ENCODE data around the gene SLC38A1. TPM values are rescaled to one million over a fixed set of nuclear protein-coding genes. Genes with fewer than 3 reads are reported as not detected.

The SLC38A1 gene
- total and polyA plus RNA-seq, 2 experiments from 2014 or later = 79.9 to 92.0 TPM

DNA sequence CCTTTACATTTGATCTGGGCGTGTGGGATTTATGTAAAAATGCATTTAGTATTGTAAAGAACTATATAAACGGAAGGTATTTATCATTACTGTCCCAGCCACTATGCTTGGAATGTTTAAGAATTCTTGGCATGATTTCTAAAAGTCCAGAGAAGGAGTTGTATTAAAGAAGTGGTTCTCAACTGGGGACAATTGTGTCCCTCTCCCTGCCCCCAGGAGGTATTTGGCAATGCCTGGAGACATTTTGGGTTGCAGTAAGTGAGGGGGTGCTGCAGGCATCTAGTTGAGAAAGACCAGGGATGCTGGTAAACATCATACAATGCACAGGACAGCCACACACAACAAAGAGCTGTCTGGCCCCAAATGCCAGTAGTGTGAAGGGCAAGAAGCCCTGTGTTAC lies 7.2 kb downstream of the SLC38A1 start:
- TF ChIP-seq EZH2phosphoT487 (IDR thresholded peaks at IDR 0.05; ENCODE audit: insufficient read depth, low read depth) = no peak
- TF ChIP-seq EZH2 (IDR thresholded peaks at IDR 0.05; ENCODE audit: insufficient read depth, poor library complexity, severe bottlenecking) = no peak
- H3K36me3 ChIP-seq (ENCODE audit: low read depth) = no peaks in the 10 kb centered on the region
- no peak overlapping the region for H3K4me2 ChIP-seq (ENCODE audit: unreplicated experiment)
- H3K9ac ChIP-seq = no peak overlapping the region
- no peaks in the 10 kb centered on the region for H3K9me2 ChIP-seq (ENCODE audit: insufficient read depth)
- no peak overlapping the region for H2AFZ ChIP-seq
- WGBS, 2 experiments (ENCODE audit: low coverage in 1 of 2, low lambda C conversion rate in 2 of 2, missing lambda C conversion rate in 2 of 2) = 94 to 97% methylated on average over 2 of the region's 2 CpGs
- H3F3A ChIP-seq (ENCODE audit: insufficient read depth) = peaks cover 37% of the 10 kb centered on the region; the same call in 1 of the 2 replicates
- H3K4me3 ChIP-seq = no peak overlapping the region
- peak; percentile 2 for DNase-seq
- H3K27me3 ChIP-seq (replicated peaks; ENCODE audit: insufficient read depth) = no peaks in the 10 kb centered on the region
- in situ Hi-C loops (cut with MboI) = no loop called here
- H3K4me1 ChIP-seq (ENCODE audit: insufficient read depth) = peaks cover 68% of the 10 kb centered on the region
- H4K20me1 ChIP-seq (ENCODE audit: insufficient read depth) = peaks cover 13% of the 10 kb centered on the region; the same call in 1 of the 2 replicates
- no peak overlapping the region for H3K27ac ChIP-seq
- peaks cover 100% of the 10 kb centered on the region for H3K79me2 ChIP-seq (ENCODE audit: insufficient read depth)
- no peaks in the 10 kb centered on the region for H3K9me3 ChIP-seq (ENCODE audit: low read depth)

DNA sequence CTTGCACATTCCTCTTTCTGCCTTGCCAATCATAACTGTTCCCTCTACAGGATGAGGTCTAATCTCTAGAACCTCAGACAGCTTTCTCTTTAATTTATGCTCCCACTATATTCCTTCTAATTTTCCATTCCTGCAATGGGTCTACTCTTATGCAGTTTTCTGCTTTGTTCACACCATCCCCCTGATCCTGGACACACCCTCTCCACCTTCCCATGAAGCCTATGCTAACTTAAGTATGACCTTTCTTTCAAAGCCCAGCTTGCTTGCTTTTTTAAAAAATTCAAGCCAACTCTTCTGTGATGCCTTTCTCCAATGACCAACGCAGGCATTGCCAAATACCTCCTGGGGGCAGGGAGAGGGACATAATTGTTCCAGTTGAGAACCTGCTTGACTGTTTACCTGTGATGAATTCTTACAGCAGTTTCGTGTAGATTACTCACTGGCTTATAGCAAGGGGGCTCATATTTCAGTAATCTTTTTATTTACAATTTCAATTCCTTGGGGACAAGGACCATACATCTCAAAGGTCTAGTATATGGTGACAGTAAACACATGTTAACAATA lies 7.8 kb downstream of the SLC38A1 start:
- Histone ChIP-seq H3K9ac (no peak overlapping the region), H3K4me3 (no peak overlapping the region), H4K20me1 (ENCODE audit: insufficient read depth) (peaks cover 13% of the 10 kb centered on the region; the same call in 1 of the 2 replicates), H3F3A (ENCODE audit: insufficient read depth) (peaks cover 37% of the 10 kb centered on the region; the same call in 1 of the 2 replicates), H3K79me2 (ENCODE audit: insufficient read depth) (peaks cover 100% of the 10 kb centered on the region), H3K4me2 (ENCODE audit: unreplicated experiment) (peak overlapping the region; percentile 48), H3K9me3 (ENCODE audit: low read depth) (no peaks in the 10 kb centered on the region), H3K9me2 (ENCODE audit: insufficient read depth) (no peaks in the 10 kb centered on the region), H3K36me3 (ENCODE audit: low read depth) (no peaks in the 10 kb centered on the region), H3K27ac (peak overlapping the region; percentile 40; the same call in 1 of the 2 replicates), H3K4me1 (ENCODE audit: insufficient read depth) (peaks cover 61% of the 10 kb centered on the region), H2AFZ (no peak overlapping the region), H3K27me3 (replicated peaks; ENCODE audit: insufficient read depth) (no peaks in the 10 kb centered on the region)
- no peak for TF ChIP-seq EZH2 (IDR thresholded peaks at IDR 0.05; ENCODE audit: insufficient read depth, poor library complexity, severe bottlenecking)
- no peak for TF ChIP-seq EZH2phosphoT487 (IDR thresholded peaks at IDR 0.05; ENCODE audit: insufficient read depth, low read depth)
- 93 to 94% methylated on average over 2 of the region's 2 CpGs for WGBS, 2 experiments (ENCODE audit: low coverage in 1 of 2, low lambda C conversion rate in 2 of 2, missing lambda C conversion rate in 2 of 2)
- peak; percentile 1 for DNase-seq
- in situ Hi-C loops (cut with MboI) = no loop called here

DNA sequence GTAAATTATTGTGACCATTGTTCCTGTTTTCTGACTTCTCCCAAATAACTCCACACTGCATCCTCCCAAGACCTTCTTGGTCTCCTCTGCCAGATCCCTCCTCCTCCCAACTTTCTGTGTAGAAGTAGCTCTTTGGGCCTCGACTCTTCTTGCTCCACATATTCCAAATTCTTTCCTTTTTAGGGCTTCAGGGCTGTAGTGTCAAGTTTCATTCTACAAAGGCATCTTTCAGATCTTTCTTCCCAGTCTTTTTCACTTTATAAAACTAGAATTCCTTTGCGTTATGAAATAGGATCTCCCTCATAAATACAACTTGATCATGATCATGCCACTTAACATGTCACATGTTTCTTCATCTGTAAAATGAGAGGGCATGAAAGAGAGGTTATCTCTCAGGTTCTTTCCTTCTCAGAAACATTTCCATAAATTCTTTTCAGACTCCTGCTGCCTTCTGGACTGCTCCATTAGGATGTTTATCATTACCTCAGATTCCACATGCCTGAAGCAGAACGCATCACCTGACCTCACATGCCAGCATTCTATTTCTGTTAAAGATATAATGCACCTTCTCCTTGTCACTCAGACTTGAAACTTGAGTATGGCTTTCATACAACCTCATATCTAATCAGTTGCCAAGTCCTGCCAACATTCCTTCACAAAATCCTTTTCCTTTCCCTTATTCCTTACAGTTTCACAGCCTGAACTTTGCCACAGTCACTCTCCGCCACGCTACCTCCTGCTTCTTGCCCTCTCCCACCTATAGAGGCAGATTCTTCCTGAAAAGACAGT lies 8.5 kb downstream of the SLC38A1 start:
- H3K4me3 ChIP-seq = peak overlapping the region; percentile 8; the same call in 1 of the 2 replicates
- H3K4me1 ChIP-seq (ENCODE audit: insufficient read depth) = peaks cover 55% of the 10 kb centered on the region
- peak; percentile 48 for DNase-seq
- peak overlapping the region; percentile 48 for H3K4me2 ChIP-seq (ENCODE audit: unreplicated experiment)
- no peaks in the 10 kb centered on the region for H3K9me2 ChIP-seq (ENCODE audit: insufficient read depth)
- no peak overlapping the region for H2AFZ ChIP-seq
- in situ Hi-C loops (cut with MboI) = no loop called here
- 0 out of 2 replicates have a peak overlapping the region, but pooled peaks have one; percentile 3 for H3K9ac ChIP-seq
- WGBS, 2 experiments (ENCODE audit: low coverage in 1 of 2, low lambda C conversion rate in 2 of 2, missing lambda C conversion rate in 2 of 2) = 37 to 45% methylated on average over 5 of the region's 5 CpGs
- TF ChIP-seq EZH2phosphoT487 (IDR thresholded peaks at IDR 0.05; ENCODE audit: insufficient read depth, low read depth) = no peak
- no peak for TF ChIP-seq EZH2 (IDR thresholded peaks at IDR 0.05; ENCODE audit: insufficient read depth, poor library complexity, severe bottlenecking)
- peaks cover 13% of the 10 kb centered on the region; the same call in 1 of the 2 replicates for H4K20me1 ChIP-seq (ENCODE audit: insufficient read depth)
- H3F3A ChIP-seq (ENCODE audit: insufficient read depth) = peaks cover 37% of the 10 kb centered on the region; the same call in 1 of the 2 replicates
- H3K27ac ChIP-seq = peak overlapping the region; percentile 40
- H3K9me3 ChIP-seq (ENCODE audit: low read depth) = no peaks in the 10 kb centered on the region
- peaks cover 100% of the 10 kb centered on the region for H3K79me2 ChIP-seq (ENCODE audit: insufficient read depth)
- no peaks in the 10 kb centered on the region for H3K27me3 ChIP-seq (replicated peaks; ENCODE audit: insufficient read depth)
- no peaks in the 10 kb centered on the region for H3K36me3 ChIP-seq (ENCODE audit: low read depth)

DNA sequence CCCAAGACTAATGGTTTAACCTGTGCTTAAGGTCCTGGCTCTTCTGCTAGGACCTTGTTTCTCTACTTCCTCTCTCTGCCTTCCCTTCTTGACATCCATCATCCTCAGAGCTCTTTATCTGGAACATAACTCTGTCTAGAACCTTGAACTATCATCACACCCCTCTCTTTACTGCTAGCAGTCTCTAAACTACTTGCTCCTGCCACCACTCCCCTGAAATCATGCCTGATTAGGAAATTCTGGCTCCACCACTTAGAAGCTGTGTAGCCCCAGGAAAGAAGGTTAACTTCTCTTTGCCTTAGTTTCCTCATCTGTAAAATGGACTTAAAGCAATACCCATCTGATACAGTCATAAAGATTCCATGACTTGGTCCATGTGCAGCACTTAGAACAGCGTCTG lies 9.1 kb downstream of the SLC38A1 start:
- H3K9ac ChIP-seq = no peak overlapping the region
- no peaks in the 10 kb centered on the region for H3K9me2 ChIP-seq (ENCODE audit: insufficient read depth)
- in situ Hi-C loops (cut with MboI) = no loop called here
- peak overlapping the region; percentile 8; the same call in 1 of the 2 replicates for H3K4me3 ChIP-seq
- H3K79me2 ChIP-seq (ENCODE audit: insufficient read depth) = peaks cover 100% of the 10 kb centered on the region
- no peak for TF ChIP-seq EZH2phosphoT487 (IDR thresholded peaks at IDR 0.05; ENCODE audit: insufficient read depth, low read depth)
- TF ChIP-seq EZH2 (IDR thresholded peaks at IDR 0.05; ENCODE audit: insufficient read depth, poor library complexity, severe bottlenecking) = no peak
- H3K36me3 ChIP-seq (ENCODE audit: low read depth) = no peaks in the 10 kb centered on the region
- no peaks in the 10 kb centered on the region for H3K27me3 ChIP-seq (replicated peaks; ENCODE audit: insufficient read depth)
- peak overlapping the region; percentile 48 for H3K4me2 ChIP-seq (ENCODE audit: unreplicated experiment)
- peaks cover 37% of the 10 kb centered on the region; the same call in 1 of the 2 replicates for H3F3A ChIP-seq (ENCODE audit: insufficient read depth)
- 18 to 23% methylated on average over 1 of the region's 1 CpG for WGBS, 2 experiments (ENCODE audit: low coverage in 1 of 2, low lambda C conversion rate in 2 of 2, missing lambda C conversion rate in 2 of 2)
- H3K27ac ChIP-seq = peak overlapping the region; percentile 40
- DNase-seq = no peak
- H4K20me1 ChIP-seq (ENCODE audit: insufficient read depth) = peaks cover 13% of the 10 kb centered on the region; the same call in 1 of the 2 replicates
- peaks cover 48% of the 10 kb centered on the region for H3K4me1 ChIP-seq (ENCODE audit: insufficient read depth)
- H3K9me3 ChIP-seq (ENCODE audit: low read depth) = no peaks in the 10 kb centered on the region
- no peak overlapping the region for H2AFZ ChIP-seq
